ENCODE data around the gene IL20RB. TPM values are rescaled to one million over a fixed set of nuclear protein-coding genes. Genes with fewer than 3 reads are reported as not detected.

IL20RB gene
- total and polyA plus RNA-seq, 2 of the 13 experiments (the other 11 are each of a cell fraction or from before 2014, with no cell fraction given), result 0.22 to 0.32 TPM

GRCh38 chr3:136982520-136983138, 24.8 kb downstream of the IL20RB start (continued):
- TF ChIP-seq AGO2 (optimal IDR thresholded peaks at IDR 0.05; ENCODE audit: low read depth, low read length) (no peak), HNF1A (IDR thresholded peaks at IDR 0.05; ENCODE audit: low read depth) (no peak), HNF1A (CRISPR knock-in tag; IDR thresholded peaks at IDR 0.05; ENCODE audit: borderline replicate concordance) (no peak), CENPT (CRISPR knock-in tag; IDR thresholded peaks at IDR 0.05; ENCODE audit: low read depth) (no peak), MEIS1 (CRISPR knock-in tag; IDR thresholded peaks at IDR 0.05; ENCODE audit: borderline replicate concordance) (no peak)

GRCh38 chr3:136984837-136985236, 27.1 kb downstream of the IL20RB start:
- BruUV-seq (replicated peaks), result no TSS peak
- POLR2A ChIA-PET, result no interaction called here
- TF ChIP-seq JUNB (CRISPR knock-in tag; IDR thresholded peaks at IDR 0.05; ENCODE audit: borderline replicate concordance), result no peak
- TF ChIP-seq, protein P1, sequence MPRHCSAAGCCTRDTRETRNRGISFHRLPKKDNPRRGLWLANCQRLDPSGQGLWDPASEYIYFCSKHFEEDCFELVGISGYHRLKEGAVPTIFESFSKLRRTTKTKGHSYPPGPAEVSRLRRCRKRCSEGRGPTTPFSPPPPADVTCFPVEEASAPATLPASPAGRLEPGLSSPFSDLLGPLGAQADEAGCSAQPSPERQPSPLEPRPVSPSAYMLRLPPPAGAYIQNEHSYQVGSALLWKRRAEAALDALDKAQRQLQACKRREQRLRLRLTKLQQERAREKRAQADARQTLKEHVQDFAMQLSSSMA (CRISPR knock-in tag; IDR thresholded peaks at IDR 0.05), result no peak
- no peak for TF ChIP-seq THYN1 (CRISPR knock-in tag; IDR thresholded peaks at IDR 0.05; ENCODE audit: borderline replicate concordance, low read depth)
- no peak for TF ChIP-seq SPEN (CRISPR knock-in tag; IDR thresholded peaks at IDR 0.05; ENCODE audit: low read depth)
- TF ChIP-seq ZNF350 (CRISPR knock-in tag; IDR thresholded peaks at IDR 0.05; ENCODE audit: borderline replicate concordance, low read depth), result no peak
- TF ChIP-seq MAFF (IDR thresholded peaks at IDR 0.05; ENCODE audit: low read depth, low read length), result no peak
- no peak for TF ChIP-seq ZNF572 (CRISPR knock-in tag; IDR thresholded peaks at IDR 0.05)
- no peak for TF ChIP-seq SAFB2 (CRISPR knock-in tag; IDR thresholded peaks at IDR 0.05; ENCODE audit: borderline replicate concordance, low read depth)
- TF ChIP-seq SETDB1 (CRISPR knock-in tag; IDR thresholded peaks at IDR 0.05; ENCODE audit: borderline replicate concordance), result no peak
- TF ChIP-seq, protein P2, sequence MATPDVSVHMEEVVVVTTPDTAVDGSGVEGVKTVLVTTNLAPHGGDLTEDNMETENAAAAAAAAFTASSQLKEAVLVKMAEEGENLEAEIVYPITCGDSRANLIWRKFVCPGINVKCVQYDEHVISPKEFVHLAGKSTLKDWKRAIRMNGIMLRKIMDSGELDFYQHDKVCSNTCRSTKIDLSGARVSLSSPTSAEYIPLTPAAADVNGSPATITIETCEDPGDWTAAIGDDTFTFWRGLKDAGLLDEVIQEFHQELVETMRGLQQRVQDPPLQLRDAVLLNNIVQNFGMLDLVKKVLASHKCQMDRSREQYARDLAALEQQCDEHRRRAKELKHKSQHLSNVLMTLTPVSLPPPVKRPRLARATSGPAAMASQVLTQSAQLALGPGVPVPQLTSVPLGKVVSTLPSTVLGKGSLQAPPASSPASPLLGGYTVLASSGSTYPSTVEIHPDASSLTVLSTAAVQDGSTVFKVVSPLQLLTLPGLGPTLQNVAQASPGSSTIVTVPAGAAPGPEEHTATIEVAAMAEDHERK (CRISPR knock-in tag; IDR thresholded peaks at IDR 0.05; ENCODE audit: low read depth), result no peak
- TF ChIP-seq PHB2 (IDR thresholded peaks at IDR 0.05; ENCODE audit: partially characterized antibody), result no peak
- no peak for TF ChIP-seq ONECUT2 (CRISPR knock-in tag; IDR thresholded peaks at IDR 0.05)

More at GRCh38 chr3:136984837-136985236, 27.1 kb downstream of the IL20RB start:
- Histone ChIP-seq H3K27ac (ENCODE audit: extremely low read length, insufficient read depth, low read length) (no peak overlapping the region), H3K27me3 (ENCODE audit: control insufficient read depth in 1 of 2, insufficient read depth in 2 of 2, low read length in 2 of 2) (no peaks in the 10 kb centered on the region), H3K4me3 (replicated peaks in 1 of 3; ENCODE audit: insufficient read depth in 1 of 3, low read depth in 2 of 3, low read length in 3 of 3) (no peak overlapping the region), H3K36me3 (replicated peaks in 1 of 2; ENCODE audit: control insufficient read depth in 1 of 2, insufficient read depth in 2 of 2, low read length in 2 of 2) (no peaks in the 10 kb centered on the region), H3K4me1 (ENCODE audit: insufficient read depth, low read length) (no peaks in the 10 kb centered on the region), H3K79me2 (ENCODE audit: insufficient read depth, low read length) (no peaks in the 10 kb centered on the region), H3K4me2 (ENCODE audit: low read depth, low read length) (no peak overlapping the region), H4K20me1 (ENCODE audit: insufficient read depth, low read length) (no peaks in the 10 kb centered on the region), H3K9me3 (ENCODE audit: low read length) (no peaks in the 10 kb centered on the region), H3K9ac (ENCODE audit: insufficient read depth, low read depth, low read length) (no peak overlapping the region), H2AFZ (ENCODE audit: low read length) (no peak overlapping the region)
- DNase-seq (ENCODE audit: low spot score) (no peak), ATAC-seq (no peak), FAIRE-seq (no peak)
- CTCF ChIA-PET (ENCODE audit: low intra/inter-chr PET ratio, low total read pairs), result no interaction called here
- in situ Hi-C loops (cut with HindIII; ENCODE audit: extremely low pct_ligation_motif_present, low pct_unique_long_range_greater_than_20kb) (no loop called here), intact Hi-C loops (cut with micrococcal nuclease; ENCODE audit: unreplicated experiment) (no loop called here)
- 29% methylated on average over 3 of the region's 3 CpGs for WGBS (ENCODE audit: low lambda C conversion rate)

Measured in HepG2 (cell line).